ENCODE data around the gene ZMYND15.

ZMYND15 gene

DNA sequence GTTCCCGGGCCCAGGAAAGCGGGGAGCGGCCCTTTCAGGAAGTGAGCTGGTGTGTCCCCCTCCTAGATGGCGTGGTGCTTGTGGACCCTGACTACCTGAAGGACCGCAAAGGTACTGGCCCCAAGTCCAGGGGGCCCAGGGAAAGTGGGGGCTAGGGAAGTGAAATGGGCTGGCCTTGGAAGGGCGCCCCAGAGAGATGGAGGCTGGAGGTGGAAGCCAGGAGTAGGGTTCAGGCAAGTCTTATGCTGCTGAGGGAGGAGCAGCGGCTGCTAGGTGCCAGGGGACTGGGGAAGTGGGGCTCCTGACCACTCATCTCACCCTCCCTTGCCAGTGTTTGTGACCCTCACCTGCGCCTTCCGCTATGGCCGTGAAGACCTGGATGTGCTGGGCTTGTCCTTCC lies 23.6 kb upstream of the ZMYND15 start:
- DNase-seq: no peak

DNA sequence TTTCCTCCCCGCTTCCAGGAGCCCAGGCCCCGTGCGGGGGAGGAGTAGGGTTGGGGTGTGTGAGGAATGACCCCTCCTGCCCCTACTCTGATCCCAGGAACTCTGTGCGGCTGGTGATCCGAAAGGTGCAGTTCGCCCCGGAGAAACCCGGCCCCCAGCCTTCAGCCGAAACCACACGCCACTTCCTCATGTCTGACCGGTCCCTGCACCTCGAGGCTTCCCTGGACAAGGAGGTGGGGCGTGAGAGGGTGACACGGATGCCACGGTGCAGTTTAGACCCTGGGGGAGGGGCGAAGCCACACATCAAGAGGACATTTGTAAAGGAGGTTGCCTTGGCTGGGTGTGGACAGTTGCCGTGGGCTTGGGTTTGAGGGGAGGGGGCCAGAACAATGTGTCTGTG lies 21.8 kb upstream of the ZMYND15 start:
- DNase-seq: no peak

DNA sequence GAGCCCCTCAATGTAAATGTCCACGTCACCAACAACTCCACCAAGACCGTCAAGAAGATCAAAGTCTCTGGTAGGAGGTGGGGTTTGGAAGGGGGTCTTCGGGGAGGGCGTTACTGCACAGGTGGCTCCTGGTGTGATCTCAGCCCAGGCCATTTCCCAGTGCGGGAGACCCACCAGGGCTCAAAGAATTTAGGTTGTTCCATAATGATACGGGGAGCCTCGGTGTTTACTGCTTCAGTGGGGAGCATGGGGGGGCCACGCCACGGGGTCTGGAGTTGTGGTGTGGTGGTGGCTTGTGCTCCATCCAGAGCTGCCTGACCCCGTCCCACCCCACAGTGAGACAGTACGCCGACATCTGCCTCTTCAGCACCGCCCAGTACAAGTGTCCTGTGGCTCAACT lies 21.4 kb upstream of the ZMYND15 start:
- no peak for DNase-seq

DNA sequence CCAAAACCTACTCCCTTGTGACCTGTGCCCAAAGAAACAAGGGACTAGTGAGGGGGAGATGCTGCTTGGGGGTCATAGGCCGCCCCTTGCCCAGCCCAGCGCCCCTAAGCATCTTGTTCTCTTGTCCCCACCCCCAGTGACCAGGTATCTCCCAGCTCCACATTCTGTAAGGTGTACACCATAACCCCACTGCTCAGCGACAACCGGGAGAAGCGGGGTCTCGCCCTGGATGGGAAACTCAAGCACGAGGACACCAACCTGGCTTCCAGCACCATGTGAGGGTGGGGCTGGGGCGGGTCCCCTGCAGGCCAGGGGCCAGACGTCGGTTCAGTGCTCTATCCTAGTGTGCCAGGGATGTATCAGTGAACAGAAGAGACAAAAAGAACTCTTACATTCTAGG lies 20.5 kb upstream of the ZMYND15 start:
- DNase-seq: no peak

DNA sequence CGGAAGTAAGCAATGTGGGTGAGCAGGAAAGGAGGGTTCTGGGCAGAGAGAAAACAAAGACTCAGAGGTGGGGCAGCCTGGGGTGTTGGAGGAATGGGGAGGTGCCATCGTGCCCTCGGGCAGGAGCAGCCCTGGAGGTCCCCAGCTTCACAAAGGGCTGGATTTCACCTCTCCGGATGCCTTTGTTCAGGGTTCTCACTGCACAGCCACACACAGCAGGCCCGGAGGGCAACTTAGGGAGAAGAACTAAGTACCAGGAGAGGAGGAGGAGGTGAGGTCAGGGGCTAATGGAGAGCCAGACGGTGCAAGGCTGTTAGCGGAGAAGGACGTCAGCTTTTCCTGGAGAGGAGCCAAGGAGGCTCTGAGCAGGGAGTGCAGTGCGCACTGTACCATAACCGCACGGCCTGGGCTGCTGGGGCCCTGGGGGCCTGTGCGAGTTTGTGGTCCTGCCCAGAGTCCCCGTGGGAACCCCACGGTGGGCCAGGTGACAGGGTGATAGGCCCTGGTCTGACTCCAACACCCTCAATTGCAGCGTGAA lies 19.9 kb upstream of the ZMYND15 start:
- no peak for DNase-seq

DNA sequence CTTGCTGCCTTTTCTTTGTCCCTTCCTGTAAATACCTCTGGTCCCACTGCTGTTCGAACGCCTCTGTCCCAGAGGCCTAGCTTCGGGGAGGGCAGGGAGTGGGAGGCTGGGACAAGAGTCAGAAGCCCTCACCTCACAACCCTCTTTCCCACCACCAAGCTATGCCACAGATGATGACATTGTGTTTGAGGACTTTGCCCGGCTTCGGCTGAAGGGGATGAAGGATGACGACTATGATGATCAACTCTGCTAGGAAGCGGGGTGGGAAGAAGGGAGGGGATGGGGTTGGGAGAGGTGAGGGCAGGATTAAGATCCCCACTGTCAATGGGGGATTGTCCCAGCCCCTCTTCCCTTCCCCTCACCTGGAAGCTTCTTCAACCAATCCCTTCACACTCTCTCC lies 18.8 kb upstream of the ZMYND15 start:
- DNase-seq: no peak

DNA sequence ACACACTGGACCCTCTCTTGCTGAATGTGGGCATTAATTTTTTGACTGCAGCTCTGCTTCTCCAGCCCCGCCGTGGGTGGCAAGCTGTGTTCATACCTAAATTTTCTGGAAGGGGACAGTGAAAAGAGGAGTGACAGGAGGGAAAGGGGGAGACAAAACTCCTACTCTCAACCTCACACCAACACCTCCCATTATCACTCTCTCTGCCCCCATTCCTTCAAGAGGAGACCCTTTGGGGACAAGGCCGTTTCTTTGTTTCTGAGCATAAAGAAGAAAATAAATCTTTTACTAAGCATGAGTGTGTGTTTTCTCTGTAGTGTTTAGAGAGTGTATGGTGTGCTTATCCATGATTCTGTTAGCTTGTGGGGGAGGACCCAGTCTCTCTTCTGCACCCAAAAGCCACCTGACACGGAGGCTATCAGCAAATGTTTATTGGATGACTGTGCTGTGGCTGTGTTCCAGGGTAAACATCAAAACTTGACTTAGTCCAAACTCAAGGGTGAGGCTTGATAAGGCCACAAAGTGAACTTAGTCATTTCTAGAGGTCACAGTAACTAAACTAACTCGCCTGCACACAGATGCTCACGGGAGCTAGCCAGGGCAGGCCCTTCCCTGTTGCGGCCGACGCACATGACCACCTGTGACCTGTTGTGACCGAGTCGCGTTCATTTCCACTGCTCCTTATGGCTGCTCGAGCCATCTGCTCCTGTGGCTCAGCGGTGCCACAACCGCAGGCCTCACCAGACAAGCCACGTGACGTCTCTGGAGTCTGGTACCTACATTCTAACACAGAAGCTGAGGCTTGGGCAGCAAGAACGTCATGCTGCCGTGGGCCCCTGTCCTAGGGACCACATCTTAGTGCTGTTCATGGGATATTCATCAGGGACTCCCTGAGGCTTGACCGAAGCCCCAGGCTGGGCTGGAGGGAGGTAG lies 18.2 kb upstream of the ZMYND15 start:
- no peak for DNase-seq

DNA sequence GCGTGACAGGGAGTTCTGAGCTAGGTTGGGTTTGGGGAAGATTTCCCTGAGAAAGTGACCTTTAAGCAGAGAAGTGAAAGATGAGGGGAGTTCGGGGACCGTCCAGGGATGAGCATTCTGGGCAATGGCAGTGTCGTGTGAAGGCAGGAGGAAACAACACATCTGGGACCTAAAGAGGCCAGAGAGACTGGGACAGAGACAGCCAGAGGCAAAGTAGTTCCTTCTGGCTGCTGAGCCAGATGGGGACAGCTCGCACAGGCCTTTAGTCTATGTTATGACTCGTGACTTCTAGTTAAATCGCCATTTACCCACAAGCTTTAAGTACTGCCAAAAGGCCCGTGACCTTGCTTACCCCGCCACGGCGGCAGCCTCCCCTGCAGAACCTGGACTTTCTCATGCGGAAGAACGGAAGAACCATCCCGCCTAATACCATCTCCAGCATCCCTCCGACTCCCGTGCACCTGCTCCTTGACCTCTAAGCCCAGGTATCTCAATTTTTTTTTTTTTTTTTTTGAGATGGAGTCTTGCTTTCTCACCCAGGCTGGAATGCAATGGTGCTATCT lies 16.9 kb upstream of the ZMYND15 start:
- DNase-seq: no peak

DNA sequence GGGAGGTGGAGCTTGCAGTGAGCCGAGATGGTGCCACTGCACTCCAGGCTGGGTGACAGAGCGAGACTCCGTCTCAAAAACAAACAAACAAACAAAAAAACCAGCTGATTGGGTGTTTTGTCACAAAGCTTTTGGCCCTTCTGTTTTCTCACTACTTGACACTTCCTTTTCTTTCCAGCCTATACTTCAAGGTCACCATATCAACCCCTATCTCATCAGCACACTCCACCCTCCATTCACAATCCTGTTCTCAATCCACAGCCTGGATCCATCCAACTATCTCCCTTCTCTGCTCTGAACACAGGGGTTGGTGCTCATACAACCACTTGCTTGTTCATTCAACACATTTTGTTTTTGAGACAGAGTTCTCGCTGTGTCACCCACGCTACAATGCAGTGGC lies 15.0 kb upstream of the ZMYND15 start:
- no peak for DNase-seq

DNA sequence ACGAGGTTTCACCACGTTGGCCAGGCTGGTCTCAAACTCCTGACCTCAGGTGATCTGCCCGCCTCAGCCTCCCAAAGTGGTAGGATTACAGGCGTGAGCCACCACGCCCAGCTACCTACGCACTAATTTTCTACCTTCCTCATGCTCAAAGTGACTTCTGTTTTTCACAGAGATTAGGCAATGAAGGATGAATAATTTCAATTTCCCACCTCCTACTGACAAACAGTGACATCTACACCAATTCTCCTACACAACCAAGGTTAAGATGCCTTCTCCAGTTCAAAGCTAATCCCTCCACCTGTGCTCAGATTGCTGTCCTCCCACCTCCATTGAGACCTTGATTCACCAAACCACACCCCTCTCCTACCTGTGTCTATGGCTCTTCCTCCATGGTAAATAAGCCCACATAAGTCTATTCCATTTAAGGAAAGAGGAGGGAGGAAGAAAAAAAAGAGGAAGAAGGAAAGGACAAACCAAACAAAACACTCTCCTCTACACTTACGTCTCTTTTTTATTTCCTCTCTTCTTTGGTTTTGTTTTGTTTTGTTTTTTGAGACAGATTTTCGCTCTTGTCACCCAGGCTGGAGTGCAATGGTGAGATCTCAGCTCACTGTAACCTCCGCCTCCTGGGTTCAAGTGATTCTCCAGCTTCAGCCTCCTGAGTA lies 13.9 kb upstream of the ZMYND15 start:
- DNase-seq: no peak

DNA sequence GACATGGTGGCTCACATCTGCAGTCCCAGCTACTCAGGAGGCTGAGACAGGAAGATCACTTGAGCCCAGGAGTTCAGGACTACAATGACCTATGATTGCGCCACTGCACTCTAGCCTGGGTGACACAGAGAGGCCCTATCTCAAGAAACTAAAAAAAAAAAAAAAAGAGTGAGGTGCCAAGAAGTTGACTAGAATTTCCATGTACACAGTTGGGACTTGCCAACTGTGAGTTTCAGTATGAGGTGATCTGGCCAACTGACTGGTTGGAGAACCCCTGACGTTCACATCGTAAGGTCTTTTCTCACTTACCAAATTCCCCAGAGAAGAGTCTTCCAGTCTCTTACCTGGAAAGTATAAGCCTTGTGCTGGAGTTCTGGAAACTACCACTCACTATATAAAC lies 11.5 kb upstream of the ZMYND15 start:
- no peak for DNase-seq

DNA sequence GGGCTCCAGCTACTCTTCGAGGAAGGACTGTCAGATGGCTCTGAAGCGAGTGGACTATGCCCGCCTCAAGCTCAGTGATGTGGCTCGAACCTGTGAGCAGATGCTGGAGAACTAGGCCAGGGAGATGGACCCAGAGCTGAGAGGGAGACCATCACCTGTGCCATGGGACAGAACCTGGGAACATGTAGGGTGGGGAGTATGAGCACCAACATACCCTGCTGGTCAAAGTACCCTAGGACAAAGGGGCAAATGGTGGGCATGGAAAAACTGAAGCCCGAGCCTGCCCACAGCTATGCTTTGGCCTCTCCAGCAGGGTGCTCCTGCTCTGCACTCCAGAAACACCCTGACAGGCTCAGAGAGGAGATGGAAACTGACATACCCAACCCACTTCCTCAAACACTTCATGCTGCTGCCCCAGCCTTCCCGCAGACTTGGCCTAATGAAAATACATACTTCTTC lies 6.5 kb upstream of the ZMYND15 start:
- DNase-seq: no peak

DNA sequence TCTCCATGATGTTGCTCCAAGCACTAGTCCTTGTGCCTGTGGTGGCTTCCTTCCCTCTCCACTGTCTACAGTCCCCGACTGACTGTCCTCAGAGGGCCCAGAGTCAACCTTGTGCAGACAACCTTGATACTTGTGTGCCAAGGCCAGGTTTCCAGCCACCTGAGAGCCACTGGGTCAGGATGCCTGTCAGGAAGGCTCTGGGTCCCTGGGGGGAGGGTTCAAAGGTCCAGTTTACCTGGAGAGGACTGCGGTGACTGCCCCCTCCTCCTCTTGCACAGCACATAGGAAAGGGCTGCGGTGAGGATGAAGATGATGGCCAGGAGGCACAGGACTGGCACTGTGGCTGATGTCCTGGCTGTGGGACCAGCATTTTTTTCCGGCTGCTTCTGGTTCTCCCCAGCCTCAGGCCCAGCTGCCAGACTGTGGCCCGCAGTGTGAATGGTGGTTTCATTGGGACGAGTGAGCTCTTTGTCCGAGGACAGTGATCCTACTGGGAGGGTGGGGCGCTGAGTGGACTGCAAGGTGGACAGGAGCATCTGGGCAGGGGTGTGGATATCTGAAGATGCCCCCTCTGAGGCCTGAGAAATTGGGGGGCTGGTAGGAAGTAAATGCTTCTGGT lies 4.7 kb upstream of the ZMYND15 start:
- DNase-seq: no peak

DNA sequence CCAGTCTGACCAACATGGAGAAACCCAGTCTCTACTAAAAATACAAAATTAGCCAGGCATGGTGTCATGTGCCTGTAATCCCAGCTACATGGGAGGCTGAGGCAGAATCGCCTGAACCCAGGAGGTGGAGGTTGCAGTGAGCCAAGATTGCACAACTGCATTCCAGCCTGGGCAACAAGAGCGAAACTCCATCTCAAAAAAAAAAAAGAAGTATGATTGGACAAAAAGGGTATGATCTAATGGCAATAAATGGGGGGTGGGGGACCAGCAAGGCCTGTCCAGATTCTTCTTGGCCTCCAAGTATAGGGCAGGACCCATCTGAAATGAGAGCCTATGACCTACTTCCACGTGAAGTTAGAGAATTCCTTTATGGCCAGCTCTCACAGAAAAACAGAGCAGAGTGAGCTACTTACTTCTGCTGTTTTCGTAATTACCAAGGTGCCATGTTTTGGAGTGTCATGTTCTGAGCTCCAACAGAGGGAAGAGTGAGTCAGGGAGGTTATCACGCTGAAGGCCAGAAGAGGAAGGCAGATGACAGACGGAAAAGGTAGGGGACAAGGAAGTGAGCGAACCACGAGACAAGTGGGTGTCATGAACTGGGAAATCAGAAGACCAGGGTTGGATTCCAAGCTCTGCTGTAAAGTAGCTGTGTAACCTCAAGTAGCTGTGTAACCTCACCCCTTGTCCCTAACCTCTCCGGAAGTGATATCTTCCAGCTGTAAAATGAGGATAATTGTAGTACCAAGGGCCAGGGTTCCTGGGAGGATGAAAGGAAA lies 3.6 kb upstream of the ZMYND15 start:
- no peak for DNase-seq

DNA sequence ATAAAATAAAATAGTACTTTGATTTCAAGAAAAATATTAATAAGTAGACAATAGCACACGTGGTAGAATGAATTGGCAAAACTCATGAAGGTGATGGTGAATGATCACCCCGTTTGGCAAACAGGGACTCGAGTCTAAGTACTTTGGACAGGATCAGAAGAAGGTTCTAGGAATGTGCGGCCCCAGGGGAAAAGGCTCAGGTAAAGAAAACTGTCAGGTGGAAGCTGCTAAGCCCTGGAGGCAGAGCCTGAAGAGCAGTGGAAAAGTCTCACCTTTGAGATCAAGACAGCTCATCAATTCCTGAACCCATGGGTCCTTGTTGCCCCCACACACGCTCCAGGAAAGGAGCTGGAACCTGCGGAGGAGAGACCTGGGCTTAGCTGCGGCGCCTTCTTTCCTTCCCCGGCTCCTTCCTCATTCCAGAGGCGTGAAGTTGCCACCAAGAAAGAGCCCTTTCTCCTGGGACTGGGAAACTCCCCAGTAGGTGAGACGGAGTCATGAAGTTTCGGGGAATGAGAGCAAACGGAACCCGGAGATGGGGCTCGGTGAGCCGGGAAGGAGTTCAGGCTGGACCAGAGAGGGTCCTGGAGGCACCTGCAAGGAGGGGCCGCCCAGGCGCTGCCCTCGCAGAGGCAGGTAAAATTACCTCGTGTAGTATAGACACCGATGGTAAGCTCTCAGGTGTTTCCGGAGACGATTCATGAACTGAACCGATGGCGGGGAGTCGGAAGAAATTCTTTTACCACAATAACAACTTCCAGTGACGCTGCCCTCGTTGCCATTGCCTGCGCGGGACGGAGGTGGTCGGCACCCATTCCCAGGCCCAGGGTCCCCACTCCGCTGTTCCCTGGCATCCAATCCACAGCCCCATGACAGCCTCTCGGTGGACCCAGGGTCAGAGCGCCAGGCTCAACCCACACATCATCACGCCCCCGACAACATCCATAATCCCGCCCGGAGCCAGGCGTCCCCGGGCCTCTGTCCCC lies 1.2 kb upstream of the ZMYND15 start:
- DNase-seq: no peak

DNA sequence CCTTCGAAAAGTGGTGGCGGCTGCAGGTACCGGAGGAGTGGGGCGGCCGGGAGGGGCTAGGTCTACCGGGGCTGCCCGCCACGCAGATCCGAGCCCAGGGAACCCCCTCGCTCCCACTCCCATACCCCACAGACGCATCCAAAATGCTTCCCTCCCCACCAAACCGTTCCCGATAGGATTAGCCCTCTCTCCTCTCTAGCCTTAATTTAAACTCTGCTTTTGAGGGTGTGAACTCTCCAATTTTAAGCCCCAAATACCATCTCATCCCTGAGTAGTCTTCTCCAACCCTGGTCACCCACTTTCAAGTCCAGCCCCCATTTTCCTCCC lies 355 bp downstream of the ZMYND15 start:
- DNase-seq: no peak

DNA sequence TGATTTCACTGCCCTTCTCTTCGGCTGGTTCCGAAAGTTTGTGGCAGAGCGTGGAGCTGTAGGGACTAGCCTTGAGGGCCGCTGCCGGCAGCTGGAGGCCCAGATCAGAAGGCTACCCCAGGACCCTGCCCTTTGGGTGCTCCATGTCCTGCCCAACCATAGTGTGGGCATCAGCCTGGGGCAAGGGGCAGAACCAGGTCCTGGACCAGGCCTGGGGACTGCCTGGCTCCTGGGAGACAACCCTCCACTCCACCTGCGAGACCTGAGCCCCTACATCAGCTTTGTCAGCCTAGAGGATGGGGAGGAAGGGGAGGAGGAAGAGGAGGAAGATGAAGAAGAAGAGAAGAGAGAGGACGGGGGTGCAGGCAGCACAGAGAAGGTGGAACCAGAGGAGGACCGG lies 951 bp downstream of the ZMYND15 start:
- DNase-seq: no peak

DNA sequence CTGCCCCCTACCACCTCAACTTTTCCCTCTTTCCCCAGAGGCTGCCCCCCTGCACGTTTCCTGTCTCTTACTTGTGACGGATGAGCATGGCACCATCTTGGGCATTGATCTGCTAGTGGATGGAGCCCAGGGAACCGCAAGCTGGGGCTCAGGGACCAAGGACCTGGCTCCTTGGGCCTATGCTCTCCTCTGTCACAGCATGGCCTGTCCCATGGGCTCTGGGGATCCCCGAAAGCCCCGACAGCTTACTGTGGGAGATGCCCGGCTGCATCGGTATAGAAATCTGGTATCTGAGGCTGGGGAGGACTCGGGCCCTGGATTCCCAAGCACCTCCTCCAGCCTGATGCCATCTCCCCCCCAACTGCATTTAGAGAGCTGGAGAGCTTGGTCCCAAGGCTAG lies 1.9 kb downstream of the ZMYND15 start:
- DNase-seq: no peak

DNA sequence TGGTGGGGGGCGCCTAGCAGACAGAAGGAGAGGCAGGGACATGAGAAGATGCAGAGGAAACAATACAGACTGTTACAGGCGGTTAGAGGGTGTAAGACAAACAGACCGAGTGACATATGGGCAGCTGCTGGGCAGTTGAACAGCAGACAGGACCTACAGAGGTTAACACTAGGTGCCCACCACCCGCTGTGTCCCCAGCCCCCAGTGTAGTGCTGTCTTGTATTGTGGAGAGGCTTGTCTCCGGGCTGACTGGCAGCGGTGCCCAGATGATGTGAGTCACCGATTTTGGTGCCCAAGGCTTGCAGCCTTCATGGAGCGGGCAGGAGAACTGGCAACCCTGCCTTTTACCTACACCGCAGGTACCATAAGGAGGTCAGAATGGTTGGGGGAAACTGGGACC lies 2.5 kb downstream of the ZMYND15 start:
- DNase-seq: no peak

DNA sequence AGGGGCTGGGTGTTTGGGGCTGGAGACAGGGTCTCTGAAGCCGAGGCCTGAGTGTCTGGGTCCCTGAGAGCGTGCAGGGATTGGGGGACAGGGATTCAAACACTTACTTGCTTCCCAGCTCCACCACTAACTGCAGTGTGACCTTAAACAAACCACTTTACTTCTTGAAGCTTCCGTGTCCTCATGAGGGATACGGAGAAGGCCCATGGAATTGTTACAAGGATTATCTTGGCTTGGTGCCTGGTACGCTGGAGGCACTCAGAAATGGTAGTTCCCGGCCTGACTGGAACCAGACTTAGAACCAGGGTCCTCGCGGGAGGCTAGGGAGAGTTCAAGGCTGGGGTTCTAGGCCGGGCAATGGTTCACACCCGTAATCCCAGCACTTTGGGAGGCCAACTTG lies 3.0 kb downstream of the ZMYND15 start:
- DNase-seq: no peak

DNA sequence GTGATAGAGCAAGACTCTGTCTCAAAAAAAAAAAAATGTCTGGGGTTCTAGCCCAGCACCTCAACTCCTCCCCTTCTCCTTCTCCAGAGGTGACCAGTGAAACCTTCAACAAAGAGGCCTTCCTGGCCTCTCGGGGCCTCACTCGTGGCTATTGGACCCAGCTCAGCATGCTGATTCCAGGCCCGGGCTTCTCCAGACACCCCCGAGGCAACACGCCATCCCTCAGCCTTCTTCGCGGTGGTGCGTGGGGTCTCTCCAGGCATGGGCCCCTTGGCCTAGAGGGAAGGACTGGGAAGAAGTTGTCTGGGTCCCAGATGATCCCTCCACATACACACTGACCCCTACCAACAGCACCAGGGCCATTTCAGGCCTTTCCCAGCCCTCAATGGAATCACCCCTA lies 3.6 kb downstream of the ZMYND15 start:
- no peak for DNase-seq

Data from NCI-H446 (cell line).